ENCODE results near the gene DCDC2B.

DCDC2B gene

DNA sequence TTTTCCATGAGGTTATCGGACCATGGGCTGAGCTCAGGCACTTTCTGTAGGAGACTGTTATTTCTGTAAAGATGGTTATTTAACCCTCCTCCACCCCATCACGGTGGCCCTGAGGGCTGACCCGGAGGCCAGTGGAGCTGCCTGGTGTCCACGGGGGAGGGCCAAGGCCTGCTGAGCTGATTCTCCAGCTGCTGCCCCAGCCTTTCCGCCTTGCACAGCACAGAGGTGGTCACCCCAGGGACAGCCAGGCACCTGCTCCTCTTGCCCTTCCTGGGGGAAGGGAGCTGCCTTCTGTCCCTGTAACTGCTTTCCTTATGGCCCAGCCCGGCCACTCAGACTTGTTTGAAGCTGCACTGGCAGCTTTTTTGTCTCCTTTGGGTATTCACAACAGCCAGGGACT, 11.1 kb upstream of the DCDC2B start:
- peaks cover 39% of the 10 kb centered on the region for H3K4me1 ChIP-seq (ENCODE audit: control insufficient read depth, insufficient read depth, low read length)
- no peak overlapping the region for H3K9ac ChIP-seq (ENCODE audit: low read depth, low read length)
- H3K4me3 ChIP-seq (ENCODE audit: low read length): no peak overlapping the region
- peaks cover 61% of the 10 kb centered on the region for H3K36me3 ChIP-seq (ENCODE audit: insufficient read depth, low read length)
- no peak overlapping the region for H3K4me2 ChIP-seq (ENCODE audit: low read length)
- H3K27me3 ChIP-seq (ENCODE audit: control insufficient read depth, insufficient read depth, low read length): no peaks in the 10 kb centered on the region
- no peaks in the 10 kb centered on the region for H3K9me3 ChIP-seq (replicated peaks; ENCODE audit: low read length)

GRCh38 chr1:32198237-32199042, 10.4 kb upstream of the DCDC2B start:
- no peaks in the 10 kb centered on the region for H3K9me3 ChIP-seq (replicated peaks; ENCODE audit: low read length)
- no peak overlapping the region for H3K9ac ChIP-seq (ENCODE audit: low read depth, low read length)
- no peak overlapping the region for H3K4me3 ChIP-seq (ENCODE audit: low read length)
- no peak overlapping the region for H3K4me2 ChIP-seq (ENCODE audit: low read length)
- no peaks in the 10 kb centered on the region for H3K27me3 ChIP-seq (ENCODE audit: control insufficient read depth, insufficient read depth, low read length)
- H3K4me1 ChIP-seq (ENCODE audit: control insufficient read depth, insufficient read depth, low read length): peaks cover 39% of the 10 kb centered on the region
- peaks cover 55% of the 10 kb centered on the region for H3K36me3 ChIP-seq (ENCODE audit: insufficient read depth, low read length)

DNA sequence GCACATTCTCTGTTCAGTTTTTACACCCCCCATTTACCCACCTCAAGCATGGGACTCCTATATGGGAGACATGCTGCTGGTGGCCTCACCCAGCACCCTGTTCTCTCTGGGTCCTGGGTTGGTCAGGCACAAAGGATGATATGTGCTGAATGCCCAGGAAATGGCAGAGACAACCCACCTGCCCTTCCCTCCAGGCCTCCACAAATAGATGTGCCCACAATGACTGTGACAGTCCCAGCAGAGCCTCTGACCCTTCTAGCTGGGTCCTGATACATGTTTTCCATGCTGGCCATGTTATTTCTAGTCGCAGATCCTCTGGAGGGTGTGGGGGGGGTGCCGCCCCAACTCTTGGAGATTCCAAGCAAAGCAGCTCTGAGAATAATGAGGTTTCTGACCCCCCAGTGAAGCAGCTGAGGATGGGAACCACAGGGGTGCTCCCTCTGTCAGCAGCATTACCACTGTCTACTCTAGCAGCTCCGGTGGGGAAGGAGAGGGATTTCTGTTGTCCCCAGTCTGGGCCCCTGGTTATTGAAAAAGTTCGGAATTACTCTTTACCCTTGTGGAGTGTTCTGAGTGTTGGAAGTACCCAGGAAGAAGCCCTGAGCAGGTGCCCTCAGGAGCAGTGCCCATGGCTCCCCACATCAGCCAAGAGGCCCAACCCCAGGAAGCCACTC, 9.7 kb upstream of the DCDC2B start:
- no peak overlapping the region for H3K9ac ChIP-seq (ENCODE audit: low read depth, low read length)
- H3K4me1 ChIP-seq (ENCODE audit: control insufficient read depth, insufficient read depth, low read length): peaks cover 39% of the 10 kb centered on the region
- H3K4me3 ChIP-seq (ENCODE audit: low read length): no peak overlapping the region
- peaks cover 48% of the 10 kb centered on the region for H3K36me3 ChIP-seq (ENCODE audit: insufficient read depth, low read length)
- H3K27me3 ChIP-seq (ENCODE audit: control insufficient read depth, insufficient read depth, low read length): no peaks in the 10 kb centered on the region
- no peaks in the 10 kb centered on the region for H3K9me3 ChIP-seq (replicated peaks; ENCODE audit: low read length)
- H3K4me2 ChIP-seq (ENCODE audit: low read length): peak overlapping the region; percentile 97

- H3K9ac ChIP-seq (ENCODE audit: low read depth, low read length): peak overlapping the region; percentile 85
Measured at GRCh38 chr1:32199717-32200072, 9.2 kb upstream of the DCDC2B start.

DNA sequence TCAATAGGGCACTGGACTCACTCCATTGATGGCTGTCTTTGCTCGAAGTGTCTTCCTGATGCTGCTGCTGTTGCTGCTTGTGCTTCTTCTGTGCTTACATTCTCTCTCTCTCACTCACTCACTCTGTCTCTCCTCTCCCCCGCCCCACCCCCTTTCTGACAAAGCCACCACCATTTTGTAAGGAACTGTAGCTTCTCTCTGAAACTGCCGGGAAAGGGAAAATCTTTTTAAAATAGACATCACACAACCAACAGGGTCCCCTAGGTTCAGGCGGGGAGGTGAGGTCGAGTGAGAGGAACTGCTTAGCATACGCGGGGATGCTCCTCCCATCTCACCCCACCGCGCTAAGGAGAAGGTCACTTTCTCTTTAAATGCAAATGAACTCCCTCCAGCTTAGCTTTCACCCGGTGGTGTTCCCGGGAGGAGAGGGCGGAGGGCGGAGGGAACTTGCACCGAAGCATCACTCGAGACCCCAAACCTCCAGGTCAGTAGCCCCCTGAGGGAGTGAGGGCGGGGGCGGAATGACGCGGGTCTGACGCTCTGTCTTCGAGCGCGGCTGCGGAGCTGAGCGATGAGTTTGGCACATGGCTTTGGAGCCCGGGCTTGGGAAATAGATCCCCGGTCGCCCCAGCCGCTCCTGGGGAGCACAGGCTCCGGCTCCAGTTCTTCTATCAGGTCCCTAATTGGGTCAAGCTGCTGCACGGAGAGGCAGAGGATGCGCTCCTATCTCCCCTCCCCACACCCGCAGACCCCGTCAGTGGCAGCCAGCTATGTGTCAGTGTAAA, 8.5 kb upstream of the DCDC2B start, which contains the start of gene CCDC28B:
Gene CCDC28B, plus strand, starts transcription at position 370 of the 785 bp plus-strand sequence. CDS start 1,341 bp downstream, outside the sequence.
- peaks cover 36% of the 10 kb centered on the region for H3K36me3 ChIP-seq (ENCODE audit: insufficient read depth, low read length)
- peak within 1 kb of the TSS; percentile 97 for H3K4me2 ChIP-seq (ENCODE audit: low read length)
- no peaks in the 10 kb centered on the region for H3K9me3 ChIP-seq (replicated peaks; ENCODE audit: low read length)
- peaks cover 39% of the 10 kb centered on the region for H3K4me1 ChIP-seq (ENCODE audit: control insufficient read depth, insufficient read depth, low read length)
- peak within 1 kb of the TSS; percentile 85 for H3K9ac ChIP-seq (ENCODE audit: low read depth, low read length)
- H3K27me3 ChIP-seq (ENCODE audit: control insufficient read depth, insufficient read depth, low read length): no peaks in the 10 kb centered on the region
- H3K4me3 ChIP-seq (ENCODE audit: low read length): peak within 1 kb of the TSS; percentile 80

More at GRCh38 chr1:32199717-32200072, 9.2 kb upstream of the DCDC2B start:
- peak overlapping the region; percentile 80 for H3K4me3 ChIP-seq (ENCODE audit: low read length)
- no peaks in the 10 kb centered on the region for H3K27me3 ChIP-seq (ENCODE audit: control insufficient read depth, insufficient read depth, low read length)
- H3K9me3 ChIP-seq (replicated peaks; ENCODE audit: low read length): no peaks in the 10 kb centered on the region
- H3K4me2 ChIP-seq (ENCODE audit: low read length): peak overlapping the region; percentile 97
- H3K4me1 ChIP-seq (ENCODE audit: control insufficient read depth, insufficient read depth, low read length): peaks cover 39% of the 10 kb centered on the region
- peaks cover 43% of the 10 kb centered on the region for H3K36me3 ChIP-seq (ENCODE audit: insufficient read depth, low read length)

DNA sequence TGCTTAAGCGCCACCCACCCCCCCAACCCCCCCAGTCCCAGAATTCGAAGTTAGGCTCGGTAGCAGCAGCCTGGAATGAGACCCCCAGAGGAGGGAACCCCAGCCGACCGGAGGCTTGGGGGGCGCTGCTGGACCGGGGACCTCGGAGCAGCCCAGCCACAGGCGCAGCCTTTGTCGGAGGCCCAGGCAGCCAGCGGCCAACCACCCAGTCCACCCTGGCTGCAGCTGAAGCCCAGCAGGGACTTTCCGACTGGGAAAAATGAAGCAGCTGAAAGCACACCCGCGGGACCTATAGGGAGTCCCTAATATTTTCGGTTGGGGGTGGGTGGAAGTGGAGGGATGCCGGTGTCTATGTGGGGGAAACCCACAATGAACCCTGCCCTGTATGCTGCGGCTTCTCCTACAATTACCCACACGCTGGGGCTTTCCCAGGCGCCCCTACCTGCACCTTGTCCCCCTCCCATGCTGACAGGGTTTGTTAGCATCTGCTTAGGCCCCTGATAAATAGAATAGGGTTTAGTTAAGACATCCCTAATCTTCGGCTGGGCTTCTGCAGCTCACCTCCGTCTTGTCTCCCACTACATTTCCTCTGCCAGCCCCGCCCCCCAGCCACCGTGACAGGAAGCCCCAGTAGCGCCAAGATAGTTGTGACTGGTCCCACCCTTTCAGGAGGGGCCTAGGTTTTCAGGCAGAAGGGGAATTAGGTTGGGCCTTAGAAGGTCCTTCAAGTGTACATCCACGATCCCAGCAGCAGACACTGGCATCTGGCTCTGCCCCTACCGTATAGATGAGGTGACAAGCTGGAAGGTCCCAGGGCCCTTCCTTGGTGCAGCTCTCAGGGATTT, 7.7 kb upstream of the DCDC2B start:
- Histone ChIP-seq H3K4me2 (ENCODE audit: low read length) (peak overlapping the region; percentile 97), H3K4me1 (ENCODE audit: control insufficient read depth, insufficient read depth, low read length) (peaks cover 37% of the 10 kb centered on the region), H3K27me3 (ENCODE audit: control insufficient read depth, insufficient read depth, low read length) (no peaks in the 10 kb centered on the region), H3K4me3 (ENCODE audit: low read length) (peak overlapping the region; percentile 80), H3K36me3 (ENCODE audit: insufficient read depth, low read length) (peaks cover 28% of the 10 kb centered on the region), H3K9me3 (replicated peaks; ENCODE audit: low read length) (no peaks in the 10 kb centered on the region), H3K9ac (ENCODE audit: low read depth, low read length) (peak overlapping the region; percentile 85)

DNA sequence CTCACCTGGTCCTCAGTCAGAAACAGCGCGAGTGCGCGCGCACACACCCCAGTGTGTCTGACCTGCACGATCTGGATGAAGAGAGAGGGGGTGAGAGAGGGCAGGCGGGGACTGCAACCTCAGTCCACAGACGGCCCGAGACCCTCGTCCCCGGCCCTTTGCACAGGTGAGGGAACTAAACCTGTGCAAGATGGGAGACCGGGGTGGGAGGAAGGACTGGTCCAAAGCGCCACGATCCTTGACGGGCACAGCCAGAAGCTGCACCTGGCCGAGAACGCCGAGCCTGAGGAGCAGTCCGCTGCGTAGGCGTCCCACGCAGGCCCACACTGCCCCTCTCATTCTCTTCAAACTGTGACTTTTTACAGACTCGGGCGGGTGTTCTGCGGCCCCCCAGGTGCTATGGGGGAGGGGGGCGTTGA, 3.9 kb upstream of the DCDC2B start:
- H3K9me3 ChIP-seq (replicated peaks; ENCODE audit: low read length): no peaks in the 10 kb centered on the region
- H3K4me3 ChIP-seq (ENCODE audit: low read length): peak overlapping the region; percentile 78
- H3K4me2 ChIP-seq (ENCODE audit: low read length): peak overlapping the region; percentile 95
- peak overlapping the region; percentile 84 for H3K9ac ChIP-seq (ENCODE audit: low read depth, low read length)
- H3K27me3 ChIP-seq (ENCODE audit: control insufficient read depth, insufficient read depth, low read length): no peaks in the 10 kb centered on the region
- H3K4me1 ChIP-seq (ENCODE audit: control insufficient read depth, insufficient read depth, low read length): peaks cover 30% of the 10 kb centered on the region
- H3K36me3 ChIP-seq (ENCODE audit: insufficient read depth, low read length): no peaks in the 10 kb centered on the region

GRCh38 chr1:32205401-32206370, 3.2 kb upstream of the DCDC2B start, which contains the start of gene IQCC:
Gene IQCC (plus strand): TSS chr1:32205671. CDS start chr1:32205682, 11 bp downstream.
- Histone ChIP-seq H3K4me3 (ENCODE audit: low read length) (peak within 1 kb of the TSS; percentile 78), H3K9me3 (replicated peaks; ENCODE audit: low read length) (no peaks in the 10 kb centered on the region), H3K4me2 (ENCODE audit: low read length) (peak within 1 kb of the TSS; percentile 95), H3K27me3 (ENCODE audit: control insufficient read depth, insufficient read depth, low read length) (no peaks in the 10 kb centered on the region), H3K36me3 (ENCODE audit: insufficient read depth, low read length) (no peaks in the 10 kb centered on the region), H3K4me1 (ENCODE audit: control insufficient read depth, insufficient read depth, low read length) (peaks cover 22% of the 10 kb centered on the region), H3K9ac (ENCODE audit: low read depth, low read length) (peak within 1 kb of the TSS; percentile 84)

DNA sequence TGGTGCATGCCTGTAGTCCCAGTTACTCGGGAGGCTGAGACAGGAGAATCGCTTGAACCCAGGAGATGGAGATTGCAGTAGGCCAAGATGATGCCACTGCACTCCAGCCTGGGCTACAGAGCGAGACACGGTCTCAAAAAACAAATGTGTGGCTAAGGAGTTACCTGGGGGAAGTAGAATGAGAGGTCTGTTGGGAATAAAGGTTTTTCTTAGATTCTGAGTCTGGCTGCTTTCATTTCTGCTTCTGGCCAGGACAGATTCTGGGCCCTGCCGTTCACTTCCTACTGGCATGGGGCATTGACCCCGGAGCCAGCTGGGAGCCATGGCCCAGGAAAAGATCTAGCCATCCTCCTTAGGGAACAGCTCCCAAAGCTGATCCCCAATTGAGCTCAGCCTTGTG, 420 bp upstream of the DCDC2B start:
- Histone ChIP-seq H3K9me3 (replicated peaks; ENCODE audit: low read length) (no peaks in the 10 kb centered on the region), H3K9ac (ENCODE audit: low read depth, low read length) (no peak overlapping the region), H3K4me3 (ENCODE audit: low read length) (no peak overlapping the region), H3K4me2 (ENCODE audit: low read length) (no peak overlapping the region), H3K36me3 (ENCODE audit: insufficient read depth, low read length) (peaks cover 7% of the 10 kb centered on the region), H3K27me3 (ENCODE audit: control insufficient read depth, insufficient read depth, low read length) (no peaks in the 10 kb centered on the region), H3K4me1 (ENCODE audit: control insufficient read depth, insufficient read depth, low read length) (peaks cover 11% of the 10 kb centered on the region)
